A549 (cell line): ENCODE measurements around the gene RASA3. TPM values are rescaled to one million over a fixed set of nuclear protein-coding genes. Genes with fewer than 3 reads are reported as not detected.

ENCODE experiments used
- ATAC-seq, 2 experiments: fragments of 200-7000 bp in 1 of 2; fragments of >200 bp in 1 of 2; cut with Nextera tagmentation in 1 of 2; cut with Tn5 transposase in 1 of 2; 3 replicates each; pipeline versions ENCODE4 v1.8.0 to v1.9.1; 2018 to 2020; ENCODE audit warnings: mild to moderate bottlenecking in 1 of 2, moderate library complexity in 1 of 2
- CTCF ChIA-PET: fragments of 300-600 bp; sonication (Branson Sonifier 250); formaldehyde crosslinking; extraction: SDS; loops from one replicate; lab custom pipeline; 2021; ENCODE audit warnings: antibody characterized with exemption, inconsistent platforms; lab: Yijun Ruan, JAX
- POLR2A ChIA-PET: fragments of 350-600 bp; formaldehyde crosslinking; extraction: SDS; loops from one replicate; lab custom pipeline; 2021; ENCODE audit warnings: antibody characterized with exemption, inconsistent platforms; lab: Yijun Ruan, JAX
- DNase-seq, 2 experiments: peaks; one replicate each; pipeline versions ENCODE4 v3.0.0 to v3.0.0-alpha.2; 2011 to 2016; ENCODE audit warnings: low read depth in 1 of 2, low spot score in 1 of 2
- FAIRE-seq: peaks from 2 replicates; lab custom pipeline; 2011; peaks lifted over from hg19 to GRCh38; lab: Jason Lieb, UNC
- H3K27ac ChIP-seq, 2 experiments: fragments of >200 bp; sonication (Bioruptor Twin); formaldehyde crosslinking; 3 replicates each; pipeline ENCODE4 v1.5.1; 2016 to 2017
- H3K4me1 ChIP-seq: fragments of >200 bp; sonication (Bioruptor Twin); formaldehyde crosslinking; 3 replicates; pipeline ENCODE4 v1.6.1; 2016
- H3K4me2 ChIP-seq: fragments of >200 bp; sonication (Bioruptor Twin); formaldehyde crosslinking; 3 replicates; pipeline ENCODE4 v1.6.1; 2016
- H3K4me3 ChIP-seq: fragments of >200 bp; sonication (Bioruptor Twin); formaldehyde crosslinking; 3 replicates; pipeline ENCODE4 v1.5.1; 2016
- H3K9me3 ChIP-seq: fragments of >200 bp; sonication (Bioruptor Twin); formaldehyde crosslinking; 3 replicates; pipeline ENCODE4 v1.6.1; 2016
- CEBPB ChIP-seq, 2 experiments: fragments of >200 bp in 1 of 2; sonication (Bioruptor Twin) in 1 of 2; formaldehyde crosslinking in 1 of 2; IDR thresholded peaks; 2 replicates each; pipeline ENCODE4 v1.6.1; 2012 to 2016
- EP300 ChIP-seq, 2 experiments: fragments of >200 bp; sonication (Bioruptor Twin); formaldehyde crosslinking; IDR thresholded peaks; 2 replicates in 1 of 2; 3 replicates in 1 of 2; pipeline ENCODE4 v1.6.1; 2016 to 2017
- FOSL2 ChIP-seq, 2 experiments: fragments of 450-650 bp in 1 of 2; fragments of >200 bp in 1 of 2; sonication (Bioruptor Twin) in 1 of 2; formaldehyde crosslinking; IDR thresholded peaks; 2 replicates each; pipeline versions ENCODE4 v1.5.0 to v1.6.1; 2016 to 2020; ENCODE audit warnings: mild to moderate bottlenecking in 1 of 2, moderate library complexity in 1 of 2
- GATA3 ChIP-seq: IDR thresholded peaks from 2 replicates; pipeline ENCODE4 v1.6.1; 2012; ENCODE audit warnings: borderline replicate concordance
- HOXA7 ChIP-seq: fragments of 250-450 bp; sonication (Bioruptor Pico); IDR thresholded peaks from 2 replicates; pipeline ENCODE4 v1.5.0; 2020; ENCODE audit warnings: mild to moderate bottlenecking, moderate library complexity
- HOXB5 ChIP-seq: fragments of 250-450 bp; sonication (Bioruptor Pico); IDR thresholded peaks from 2 replicates; pipeline ENCODE4 v1.5.0; 2020; ENCODE audit warnings: mild to moderate bottlenecking, moderate library complexity
- KDM5A ChIP-seq: fragments of 200-600 bp; sonication (generic); IDR thresholded peaks from 2 replicates; pipeline ENCODE4 v1.6.1; 2016; ENCODE audit warnings: antibody characterized with exemption, mild to moderate bottlenecking
- MAFK ChIP-seq: fragments of 450-650 bp; IDR thresholded peaks from 2 replicates; pipeline ENCODE4 v1.6.1; 2014; ENCODE audit not compliant: partially characterized antibody
- MAZ ChIP-seq: fragments of 150-350 bp; IDR thresholded peaks from 2 replicates; pipeline ENCODE4 v1.6.1; 2014; ENCODE audit warnings: antibody characterized with exemption, low read depth, low read length, borderline replicate concordance
- NR3C1 ChIP-seq: fragments of >200 bp; sonication (Bioruptor Twin); formaldehyde crosslinking; IDR thresholded peaks from 3 replicates; pipeline ENCODE4 v1.6.1; 2017
- POLR2AphosphoS2 ChIP-seq: conservative IDR thresholded peaks from 2 replicates; pipeline ENCODE4 v1.6.1; 2012; ENCODE audit warnings: low read length, improper control_type of control experiment, inconsistent platforms
- RAD21 ChIP-seq, 2 experiments: fragments of >200 bp in 1 of 2; sonication (Bioruptor Twin) in 1 of 2; formaldehyde crosslinking in 1 of 2; IDR thresholded peaks in 1 of 2; conservative IDR thresholded peaks in 1 of 2; 2 replicates in 1 of 2; 3 replicates in 1 of 2; pipeline ENCODE4 v1.6.1; 2012 to 2018; ENCODE audit warnings: inconsistent platforms in 1 of 2
- RARB ChIP-seq: fragments of 250-450 bp; sonication (Bioruptor Pico); IDR thresholded peaks from 2 replicates; pipeline ENCODE4 v1.8.0; 2021; ENCODE audit warnings: mild to moderate bottlenecking, moderate library complexity
- SMC3 ChIP-seq: fragments of >200 bp; sonication (Bioruptor Twin); formaldehyde crosslinking; IDR thresholded peaks from 3 replicates; pipeline ENCODE4 v1.6.1; 2018; ENCODE audit warnings: inconsistent platforms
- TFCP2L1 ChIP-seq: fragments of 250-450 bp; sonication (Bioruptor Pico); IDR thresholded peaks from 2 replicates; pipeline ENCODE4 v1.5.0; 2021; ENCODE audit warnings: mild to moderate bottlenecking
- ZC3H11A ChIP-seq: fragments of 450-650 bp; IDR thresholded peaks from 2 replicates; pipeline ENCODE4 v1.6.1; 2014; ENCODE audit warnings: antibody characterized with exemption, mild to moderate bottlenecking
- WGBS: methylation state at CpG from one replicate; pipeline ENCODE4 v1.1.6; 2017; ENCODE audit errors: missing lambda C conversion rate; 5-methylcytosine and 5-hydroxymethylcytosine counted together
- polyA plus RNA-seq, 4 experiments: library from polyadenylated mRNA; depleted of rRNA in 3 of 4; stranded (reverse); fragments of >200 nt; fragmentation: RNase III in 1 of 4; extraction: RNeasy Plus Mini Kit Qiagen cat#74134 plus additional on column Dnase treatment in 1 of 4; gene quantifications; 2 replicates in 3 of 4; 3 replicates in 1 of 4; pipeline ENCODE4 v1.2.3, GENCODE V29; 2011 to 2017
- TF ChIP-seq, protein P1 (sequence below): fragments of >200 bp; sonication (Bioruptor Twin); formaldehyde crosslinking; IDR thresholded peaks from 2 replicates; pipeline ENCODE4 v1.6.1; 2016
- TF ChIP-seq, protein P2 (sequence below): IDR thresholded peaks from 2 replicates; pipeline ENCODE4 v1.6.1; 2012
- TF ChIP-seq, protein P3 (sequence below): IDR thresholded peaks from 2 replicates; pipeline ENCODE4 v1.6.1; 2012
- TF ChIP-seq, protein P4 (sequence below): fragments of 150-350 bp; IDR thresholded peaks from 2 replicates; pipeline ENCODE4 v1.6.1; 2014; ENCODE audit warnings: low read depth, mild to moderate bottlenecking, low read length

RASA3 gene
- polyA plus RNA-seq, 2 of the 4 experiments (the other 2 are of a cell fraction) = 4.3 to 7.6 TPM

DNA sequence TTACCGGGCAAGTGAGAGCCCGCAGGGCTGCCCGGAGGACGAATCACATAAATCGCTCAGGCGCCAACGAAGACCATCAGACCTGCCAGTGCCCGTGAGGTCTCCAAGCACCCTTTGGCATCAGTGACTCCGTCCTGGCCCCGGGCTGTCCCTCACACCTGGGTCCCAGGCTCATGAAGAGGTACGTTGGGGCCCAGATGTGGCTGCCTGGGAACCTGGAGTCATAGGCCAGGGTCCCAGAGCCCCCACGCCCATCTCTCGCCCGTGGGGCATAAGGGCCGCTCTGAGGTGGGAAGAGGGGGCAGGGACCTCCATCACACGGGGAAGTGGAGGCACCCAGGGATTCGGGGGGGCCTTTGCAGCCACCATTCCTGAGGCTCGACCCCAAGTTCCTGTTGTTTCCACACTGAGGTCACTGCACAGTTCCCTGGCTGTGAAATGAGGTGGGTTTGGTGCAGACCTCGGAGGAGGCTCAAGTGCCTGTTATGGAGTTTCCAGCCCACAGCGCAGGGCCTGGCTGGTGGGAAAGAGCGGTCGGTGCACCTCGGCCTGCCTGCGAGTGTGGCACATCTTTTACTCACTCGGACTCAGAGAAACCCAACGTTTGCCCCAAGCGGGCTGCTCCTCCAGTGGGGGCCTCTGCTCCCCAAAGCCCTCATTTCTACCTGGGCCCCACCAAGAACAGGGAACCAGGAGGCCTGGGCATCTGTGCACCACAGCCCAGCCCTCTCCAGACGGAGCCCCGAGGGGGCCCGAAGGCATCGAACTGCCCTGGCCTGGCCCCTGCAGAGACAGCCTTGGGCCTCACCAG is 122.6 kb downstream of the RASA3 start:
- DNase-seq (no peak), FAIRE-seq (no peak), ATAC-seq (no peak)
- Histone ChIP-seq H3K9me3 (no peaks in the 10 kb centered on the region), H3K4me3 (no peak overlapping the region), H3K4me1 (no peaks in the 10 kb centered on the region), H3K4me2 (no peak overlapping the region), H3K27ac (no peak overlapping the region)
- ChIA-PET CTCF (no interaction called here), POLR2A (no interaction called here)
- TF ChIP-seq CEBPB (IDR thresholded peaks at IDR 0.05) = no peak
- TF ChIP-seq, protein P1, sequence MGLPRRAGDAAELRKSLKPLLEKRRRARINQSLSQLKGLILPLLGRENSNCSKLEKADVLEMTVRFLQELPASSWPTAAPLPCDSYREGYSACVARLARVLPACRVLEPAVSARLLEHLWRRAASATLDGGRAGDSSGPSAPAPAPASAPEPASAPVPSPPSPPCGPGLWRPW = no peak
- TF ChIP-seq EP300 (IDR thresholded peaks at IDR 0.05) = no peak
- TF ChIP-seq GATA3 = no peak
- TF ChIP-seq TFCP2L1 (CRISPR knock-in tag) = no peak
- no peak for TF ChIP-seq HOXA7
- TF ChIP-seq POLR2AphosphoS2 = no peak
- no peak for TF ChIP-seq NR3C1
- TF ChIP-seq HOXB5 (CRISPR knock-in tag) = no peak
- 91% methylated on average over 16 of the region's 31 CpGs for WGBS

DNA sequence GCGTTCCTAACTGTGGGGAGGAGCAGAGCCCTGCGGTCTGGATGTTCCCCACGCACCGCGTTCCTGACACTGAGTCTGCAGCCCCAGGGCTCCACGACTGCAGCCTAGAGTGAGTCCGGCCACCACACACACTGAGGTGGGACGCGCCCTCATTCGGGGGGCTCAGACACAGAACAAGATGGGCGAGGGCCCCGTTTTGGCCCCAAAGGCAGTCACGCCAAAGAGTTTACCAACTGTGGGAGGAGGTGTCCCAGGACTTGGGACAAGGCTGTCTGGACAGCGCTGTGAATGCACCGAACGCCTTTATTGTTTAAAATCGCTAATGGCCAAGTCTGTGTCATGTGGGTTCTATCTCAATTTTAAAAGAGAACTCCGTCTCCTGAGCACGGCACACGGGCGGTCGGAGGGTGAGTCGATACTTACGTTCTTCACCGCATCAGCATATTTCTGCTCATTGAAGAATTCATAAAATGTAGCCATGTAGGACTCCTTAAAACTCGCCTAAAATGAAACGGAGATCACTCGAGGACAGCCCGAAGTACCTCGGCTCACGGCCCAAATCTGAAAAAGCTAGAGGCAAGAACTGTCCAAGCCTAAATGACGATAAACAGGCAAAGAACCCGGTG is 123.3 kb downstream of the RASA3 start:
- Histone ChIP-seq H3K9me3 (no peaks in the 10 kb centered on the region), H3K4me2 (no peak overlapping the region), H3K4me1 (no peaks in the 10 kb centered on the region), H3K4me3 (no peak overlapping the region), H3K27ac (no peak overlapping the region)
- DNase-seq = no peak
- ChIA-PET CTCF (no interaction called here), POLR2A (no interaction called here)
- TF ChIP-seq RARB (CRISPR knock-in tag) = no peak
- peak; percentile 47 for TF ChIP-seq MAFK
- TF ChIP-seq, protein P2, sequence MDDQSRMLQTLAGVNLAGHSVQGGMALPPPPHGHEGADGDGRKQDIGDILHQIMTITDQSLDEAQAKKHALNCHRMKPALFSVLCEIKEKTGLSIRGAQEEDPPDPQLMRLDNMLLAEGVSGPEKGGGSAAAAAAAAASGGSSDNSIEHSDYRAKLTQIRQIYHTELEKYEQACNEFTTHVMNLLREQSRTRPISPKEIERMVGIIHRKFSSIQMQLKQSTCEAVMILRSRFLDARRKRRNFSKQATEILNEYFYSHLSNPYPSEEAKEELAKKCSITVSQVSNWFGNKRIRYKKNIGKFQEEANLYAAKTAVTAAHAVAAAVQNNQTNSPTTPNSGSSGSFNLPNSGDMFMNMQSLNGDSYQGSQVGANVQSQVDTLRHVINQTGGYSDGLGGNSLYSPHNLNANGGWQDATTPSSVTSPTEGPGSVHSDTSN = no peak
- WGBS = 93% methylated on average over 26 of the region's 33 CpGs
- ATAC-seq = no peak
- FAIRE-seq = no peak

DNA sequence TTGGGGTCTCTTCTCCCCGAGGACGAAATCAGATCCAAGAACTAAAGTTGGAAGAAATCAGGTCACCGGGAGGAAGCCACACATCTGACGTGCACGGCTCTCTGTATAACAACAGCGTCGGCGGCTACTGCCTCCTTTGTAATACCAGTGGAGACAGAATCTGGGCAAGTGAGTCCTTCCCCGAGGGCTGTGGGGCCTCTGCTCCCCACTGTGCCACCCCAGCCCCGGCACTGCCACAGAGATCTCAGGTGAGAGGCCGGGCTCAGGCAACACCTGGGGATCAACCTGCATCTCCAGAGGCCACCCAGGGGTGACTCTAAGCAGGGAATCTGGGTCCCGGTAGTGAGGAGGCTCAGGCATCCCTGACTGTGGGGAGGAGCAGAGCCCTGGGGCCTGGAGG is 124.9 kb downstream of the RASA3 start:
- no peak for FAIRE-seq
- CTCF ChIA-PET = no interaction called here
- H3K27ac ChIP-seq = no peak overlapping the region
- POLR2A ChIA-PET = no interaction called here
- 94% methylated on average over 9 of the region's 12 CpGs for WGBS
- TF ChIP-seq KDM5A (no peak), SMC3 (no peak), ZC3H11A (no peak), POLR2AphosphoS2 (no peak), MAZ (no peak), FOSL2 (IDR thresholded peaks at IDR 0.05) (no peak), FOSL2 (CRISPR knock-in tag; IDR thresholded peaks at IDR 0.05) (no peak), RAD21 (conservative IDR thresholded peaks at IDR 0.05 in 1 of 2, IDR thresholded peaks at IDR 0.05 in 1 of 2) (no peak)
- TF ChIP-seq, protein P3, sequence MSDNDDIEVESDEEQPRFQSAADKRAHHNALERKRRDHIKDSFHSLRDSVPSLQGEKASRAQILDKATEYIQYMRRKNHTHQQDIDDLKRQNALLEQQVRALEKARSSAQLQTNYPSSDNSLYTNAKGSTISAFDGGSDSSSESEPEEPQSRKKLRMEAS = no peak
- TF ChIP-seq, protein P4, sequence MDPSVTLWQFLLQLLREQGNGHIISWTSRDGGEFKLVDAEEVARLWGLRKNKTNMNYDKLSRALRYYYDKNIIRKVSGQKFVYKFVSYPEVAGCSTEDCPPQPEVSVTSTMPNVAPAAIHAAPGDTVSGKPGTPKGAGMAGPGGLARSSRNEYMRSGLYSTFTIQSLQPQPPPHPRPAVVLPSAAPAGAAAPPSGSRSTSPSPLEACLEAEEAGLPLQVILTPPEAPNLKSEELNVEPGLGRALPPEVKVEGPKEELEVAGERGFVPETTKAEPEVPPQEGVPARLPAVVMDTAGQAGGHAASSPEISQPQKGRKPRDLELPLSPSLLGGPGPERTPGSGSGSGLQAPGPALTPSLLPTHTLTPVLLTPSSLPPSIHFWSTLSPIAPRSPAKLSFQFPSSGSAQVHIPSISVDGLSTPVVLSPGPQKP = no peak
- TF ChIP-seq, all 56 proteins: peak for 0
- Histone ChIP-seq H3K4me2 (no peak overlapping the region), H3K4me1 (no peaks in the 10 kb centered on the region), H3K9me3 (no peaks in the 10 kb centered on the region), H3K4me3 (no peak overlapping the region)
- DNase-seq (no peak), ATAC-seq (no peak)
